NCI-H526 treated with DMSO at 0.1 percent for 48 hours (cell line): ENCODE measurements around the gene SNX10.

Experiments
- DNase-seq: peaks from one replicate; lab custom pipeline; 2025; lab: John Stamatoyannopoulos, UW

SNX10 gene

GRCh38 chr7:26404189-26404996 is 112.7 kb downstream of the SNX10 start:
- no peak for DNase-seq

GRCh38 chr7:26406433-26406832 is 114.8 kb downstream of the SNX10 start:
- DNase-seq: no peak

- no peak for DNase-seq
Measured at GRCh38 chr7:26409661-26410547, 118.2 kb downstream of the SNX10 start.

DNA sequence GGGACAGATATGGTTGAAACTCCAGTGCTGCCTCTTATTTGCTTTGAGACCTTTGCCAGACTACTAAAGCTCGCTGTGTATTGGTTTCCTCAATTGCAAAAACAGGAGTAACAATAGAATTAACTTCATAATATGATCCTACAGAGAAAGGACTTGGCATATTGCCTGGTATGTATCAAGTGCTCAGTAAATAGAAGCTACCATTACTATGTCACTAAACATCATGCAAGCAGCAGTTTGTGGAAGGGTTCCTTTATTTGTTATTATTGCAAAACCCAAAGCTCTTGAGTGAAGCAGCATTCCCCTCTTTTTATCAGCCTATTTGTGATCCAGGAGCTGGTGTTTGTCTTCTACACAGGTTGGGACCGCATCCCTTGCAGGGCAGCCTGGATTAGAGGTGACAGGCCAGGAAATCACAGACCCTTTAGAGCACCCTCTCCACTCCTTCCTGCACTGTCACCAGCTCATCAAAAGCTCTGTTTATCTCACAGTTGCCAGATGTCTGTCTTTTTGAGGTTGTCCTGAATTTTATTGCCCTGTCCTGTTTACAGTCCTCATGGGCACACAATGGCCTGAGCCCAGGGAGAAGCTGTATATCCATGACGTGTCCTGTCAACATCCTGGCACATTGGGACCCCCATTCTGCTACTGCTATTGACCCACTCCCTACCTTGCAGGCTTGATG is 121.5 kb downstream of the SNX10 start:
- no peak for DNase-seq

DNA sequence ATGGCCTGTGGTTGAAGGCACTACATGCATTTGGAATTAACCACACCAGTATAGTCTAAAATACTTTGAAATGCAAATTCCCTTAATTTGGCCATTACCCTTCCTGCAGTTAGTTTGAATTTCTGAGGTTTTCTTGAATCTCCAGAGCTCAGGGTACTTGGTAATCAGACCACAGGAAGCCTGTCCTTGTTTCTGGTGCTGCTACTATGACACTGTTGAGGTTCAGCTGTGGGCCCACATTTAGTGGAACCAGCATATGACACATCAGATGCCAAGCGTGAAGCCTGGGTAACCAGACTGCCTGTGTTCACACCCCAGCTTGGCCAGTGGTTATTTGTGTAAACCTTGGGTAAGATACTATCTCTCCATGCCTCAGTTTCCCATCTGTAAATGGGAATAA is 124.3 kb downstream of the SNX10 start:
- DNase-seq: no peak

DNA sequence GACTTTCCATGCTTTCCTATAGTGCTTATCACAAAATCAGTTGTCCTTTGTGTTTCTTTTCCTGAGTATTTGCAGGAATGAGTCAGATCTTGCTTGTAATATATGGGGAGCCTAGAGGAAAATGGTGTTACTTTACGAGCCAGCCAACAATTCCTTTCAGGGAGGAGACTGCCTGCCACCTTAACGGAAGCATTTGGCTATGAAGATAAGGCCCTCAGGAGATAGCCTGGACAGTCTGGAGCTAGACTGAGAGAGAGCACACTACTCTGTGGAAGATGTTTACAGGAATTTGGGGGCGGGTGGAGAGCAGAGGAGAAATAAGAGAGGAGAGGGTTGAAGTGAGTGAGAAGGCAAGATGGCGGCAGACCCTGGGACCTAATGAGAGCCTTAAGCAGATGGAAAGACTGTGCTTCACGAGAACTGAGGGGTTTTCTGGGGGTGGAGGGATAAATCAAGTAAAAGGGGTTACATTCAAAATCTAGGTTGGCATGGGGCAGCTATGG is 126.3 kb downstream of the SNX10 start:
- DNase-seq: no peak

GRCh38 chr7:26419198-26419597 is 127.5 kb downstream of the SNX10 start:
- DNase-seq: no peak

- no peak for DNase-seq
Measured at GRCh38 chr7:26420422-26421019, 128.9 kb downstream of the SNX10 start.

DNA sequence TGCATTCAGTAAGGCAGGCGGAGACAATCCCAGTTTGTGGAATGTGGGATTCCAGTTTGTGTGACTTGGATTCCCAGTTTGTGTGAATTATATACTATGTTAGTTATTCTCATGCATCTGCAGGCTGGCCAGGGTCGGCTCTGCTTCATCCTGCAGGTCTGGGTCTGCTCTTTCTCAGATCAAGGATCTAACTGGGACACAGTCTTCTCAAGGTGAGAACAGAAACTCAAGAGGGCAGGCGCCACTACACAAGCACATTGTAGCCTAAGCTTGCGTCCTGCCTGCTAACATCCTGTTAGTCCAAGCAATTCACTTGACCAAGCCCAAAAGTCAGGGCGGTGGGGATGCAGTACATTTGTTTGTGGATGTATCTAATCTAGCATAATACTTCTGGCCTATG is 131.1 kb downstream of the SNX10 start:
- DNase-seq: no peak

- DNase-seq: no peak
Measured at GRCh38 chr7:26423436-26423835, 131.8 kb downstream of the SNX10 start.
